Hematopoietic multipotent progenitor cell (in vitro differentiated cells): ENCODE data around the gene GABARAP. TPM values are rescaled to one million over a fixed set of nuclear protein-coding genes. Genes with fewer than 3 reads are reported as not detected.
"Not testable (repeated sequence)": the region's sequence is repeated elsewhere in the genome, so short reads cannot be mapped to it uniquely, and the experiment has no call there.

Experiments
- DNase-seq, 3 donors: peaks; one replicate each; pipeline ENCODE4 v3.0.0-alpha.2; 2011 to 2015; ENCODE audit warnings: low read depth in 2 of 3, low spot score in 2 of 3
- total RNA-seq: library from RNA; depleted of rRNA; stranded (reverse); fragments of >200 nt; gene quantifications from one replicate; pipeline ENCODE4 v1.2.3, GENCODE V29; 2012

The GABARAP gene
- total RNA-seq, 1 donor = 121 TPM

DNA sequence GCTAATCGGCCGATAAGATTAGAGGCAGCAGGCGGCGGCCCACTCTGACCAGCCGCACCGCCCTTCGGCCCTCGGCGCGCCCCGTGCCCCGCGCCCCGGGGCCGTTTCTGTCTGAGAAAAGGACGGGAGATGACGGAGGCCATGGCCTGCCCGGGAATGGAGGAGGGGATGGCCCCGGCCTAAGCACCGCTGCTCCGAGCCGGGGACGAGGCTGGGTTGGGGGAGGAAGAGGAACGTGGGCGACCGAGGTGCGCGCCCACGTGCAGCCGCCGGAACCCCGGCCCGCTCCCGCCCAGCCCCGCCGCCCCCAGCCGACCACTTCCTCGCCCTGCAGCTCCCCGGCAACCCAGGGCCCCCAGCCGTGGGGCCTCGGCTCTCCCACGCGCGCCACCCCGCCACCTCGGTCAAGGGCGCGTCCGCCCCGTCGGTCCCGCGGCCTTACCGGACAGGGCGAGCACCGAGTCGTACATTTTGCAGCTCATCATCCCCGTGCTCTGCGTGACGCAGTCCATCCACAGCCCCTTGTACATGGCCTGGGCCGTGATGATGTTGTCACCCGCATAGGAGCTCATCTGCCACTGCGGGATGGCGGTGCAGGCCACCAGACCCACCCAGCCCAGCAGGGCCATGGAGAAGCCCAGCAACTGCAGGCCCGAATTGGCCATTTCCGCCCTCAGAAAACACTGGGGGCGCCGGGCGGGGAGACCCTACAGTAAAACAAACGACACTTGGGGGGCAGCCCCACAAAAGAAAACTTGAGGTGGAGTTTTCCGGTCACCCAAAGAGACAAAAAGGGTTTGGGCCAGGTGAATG lies 19.3 kb upstream of the GABARAP start:
- DNase-seq = peak in 2 of 3 donors; percentile 29 to 33

DNA sequence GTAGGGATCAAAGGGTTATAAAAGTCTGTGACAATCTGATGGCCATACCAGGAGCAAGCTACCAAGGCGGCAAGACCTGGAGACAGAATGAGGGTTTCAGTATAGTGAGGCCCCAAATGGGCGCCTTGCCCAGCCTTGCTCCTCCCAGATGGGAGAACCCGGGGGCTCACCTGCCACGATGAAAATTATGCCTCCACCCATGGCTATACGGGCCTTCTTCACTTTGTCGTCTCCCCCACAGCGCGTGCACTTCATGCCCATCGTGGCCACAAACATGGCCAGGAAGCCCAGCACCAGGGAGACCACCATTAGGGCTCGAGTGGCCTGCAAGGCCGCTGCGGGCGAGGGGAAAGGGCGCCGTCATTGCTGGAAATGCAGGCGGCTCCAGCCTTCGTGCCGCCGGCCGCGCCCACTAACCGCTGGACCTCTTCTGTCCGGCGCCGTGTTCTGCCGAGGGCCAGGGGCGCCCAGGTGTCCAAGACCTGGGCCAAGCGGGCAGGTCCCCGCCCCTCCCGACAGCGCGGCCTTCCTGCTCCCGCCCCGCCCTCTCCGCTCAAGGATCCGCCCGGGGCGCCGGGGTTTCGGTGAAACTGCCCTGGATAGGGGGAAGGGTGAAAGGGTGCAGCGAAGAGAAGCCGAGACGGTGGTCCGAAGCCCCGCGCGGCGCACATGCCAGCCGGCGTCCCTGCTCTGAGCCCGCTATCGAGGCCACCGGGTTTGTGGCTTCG lies 18.6 kb upstream of the GABARAP start:
- peak in 2 of 3 donors; percentile 18 to 39 for DNase-seq

DNA sequence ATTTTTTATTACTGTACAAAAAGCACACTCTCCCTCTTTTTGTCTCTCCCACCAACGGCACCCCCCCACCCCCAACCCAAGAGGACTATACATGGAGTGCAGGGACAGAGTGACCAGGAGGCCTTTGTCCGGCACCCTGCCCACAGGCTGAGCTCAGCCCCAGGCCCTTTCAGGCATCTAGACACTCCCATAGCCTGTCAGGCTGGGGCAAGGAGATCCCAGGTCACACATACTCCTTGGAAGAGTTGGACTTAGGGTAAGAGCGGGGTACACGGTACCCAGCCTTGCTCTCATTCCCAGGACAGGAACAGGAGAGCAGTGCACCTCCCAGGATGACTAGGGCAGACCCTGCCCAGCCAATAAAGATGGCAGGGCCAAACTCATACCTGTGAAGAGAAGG lies 17.9 kb upstream of the GABARAP start:
- no peak for DNase-seq

DNA sequence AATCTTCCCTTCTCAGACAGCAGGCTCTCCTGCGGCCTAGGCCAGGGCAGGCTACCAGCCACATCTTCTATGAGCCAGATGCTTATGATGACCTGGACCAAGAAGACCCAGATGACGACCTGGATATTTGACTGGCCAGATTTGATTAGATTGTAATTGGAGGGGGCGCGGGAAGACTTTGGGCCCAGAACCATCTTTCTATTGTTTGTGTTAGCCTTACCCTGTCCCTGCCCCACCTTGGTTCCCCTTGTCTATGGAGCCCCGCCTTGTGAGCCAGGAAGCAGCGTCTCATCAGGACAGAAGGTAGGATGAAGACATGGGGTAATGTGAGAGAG lies 17.3 kb upstream of the GABARAP start:
- DNase-seq = no peak

DNA sequence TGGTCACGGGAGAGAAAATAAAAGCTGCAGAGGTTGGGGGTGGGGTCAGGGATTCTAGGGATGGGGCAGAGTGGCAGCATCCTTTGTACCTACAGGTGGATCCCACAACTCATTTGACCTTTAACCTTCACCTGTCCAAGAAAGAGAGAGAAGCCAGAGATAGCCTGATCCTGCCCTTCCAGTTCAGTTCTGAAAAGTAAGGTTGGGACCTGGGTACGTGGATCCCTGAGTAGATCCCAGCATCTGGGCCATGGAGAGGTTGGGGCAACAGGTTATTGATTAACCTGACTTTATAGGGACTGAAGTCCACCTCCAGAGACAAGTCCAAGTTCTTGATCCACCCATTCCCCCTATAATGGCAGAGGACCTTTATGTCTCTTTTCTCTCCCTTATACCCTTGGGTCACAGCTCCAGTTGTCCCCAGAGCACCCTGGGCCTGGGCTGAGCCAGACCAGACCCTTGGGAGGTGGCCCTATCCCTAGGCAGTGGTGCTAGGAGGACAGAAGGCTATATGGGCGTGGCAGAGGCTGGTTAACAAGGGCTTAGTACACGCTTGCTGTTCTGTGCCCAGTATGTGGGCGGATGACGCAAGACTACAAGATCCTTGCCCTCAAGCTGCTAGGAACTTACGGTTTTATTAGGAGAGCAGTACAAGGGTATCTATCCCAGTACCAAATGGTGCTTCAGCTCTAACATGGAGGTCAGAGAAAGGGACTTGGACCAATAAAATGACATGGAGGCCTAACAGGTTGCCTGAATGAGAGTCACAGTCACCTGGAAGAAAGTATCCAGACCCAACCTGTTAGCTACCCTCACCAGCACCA lies 16.7 kb upstream of the GABARAP start:
- no peak for DNase-seq

DNA sequence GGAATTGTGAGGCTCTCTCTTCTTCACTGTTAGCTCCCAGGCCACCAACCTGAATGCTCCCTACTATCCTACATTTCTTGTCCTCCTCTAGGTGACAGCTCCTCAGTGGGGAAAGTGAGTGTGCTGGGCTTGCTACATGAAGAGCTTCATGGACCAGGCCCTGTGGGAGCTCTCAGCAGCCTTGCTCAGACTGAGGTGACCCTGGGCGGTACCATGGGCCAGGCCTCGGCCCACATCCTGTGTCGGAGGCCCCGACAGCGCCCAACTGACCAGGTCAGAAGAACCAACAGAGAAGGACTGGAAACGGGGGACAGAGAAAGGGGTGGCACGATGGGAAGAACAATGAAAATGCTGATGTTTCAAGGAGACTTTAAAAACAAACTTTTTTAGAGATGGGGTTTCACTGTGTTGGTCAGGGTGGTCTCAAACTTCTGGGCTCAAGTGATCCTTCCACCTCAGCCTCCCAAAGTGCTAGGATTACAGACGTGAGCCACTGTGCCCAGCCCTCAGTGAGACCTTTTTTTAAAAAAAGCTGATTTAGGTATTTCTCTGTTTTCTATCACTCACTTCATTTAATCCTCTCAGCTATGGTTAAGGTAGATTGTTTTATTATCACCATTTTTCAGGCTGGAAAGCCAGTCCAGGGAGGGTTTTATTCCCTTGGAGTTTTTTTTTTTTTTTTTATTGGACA lies 14.7 kb upstream of the GABARAP start:
- no peak for DNase-seq

DNA sequence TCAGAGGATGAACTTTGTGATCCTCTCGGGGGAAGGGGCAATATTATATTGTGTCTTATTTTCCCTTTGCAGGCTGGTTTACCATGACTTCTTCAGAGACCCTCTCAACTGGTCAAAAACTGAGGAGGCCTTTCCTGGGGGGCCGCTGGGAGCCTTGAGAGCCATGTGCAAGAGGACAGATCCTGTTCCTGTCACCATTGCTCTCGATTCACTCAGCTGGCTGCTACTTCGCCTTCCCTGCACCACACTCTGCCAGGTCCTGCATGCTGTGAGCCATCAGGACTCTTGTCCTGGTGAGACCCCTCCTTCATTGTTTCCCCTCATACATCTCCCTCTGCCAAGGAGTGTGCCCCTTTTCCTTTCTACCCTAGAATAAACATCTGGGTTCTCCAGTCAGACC lies 12.3 kb upstream of the GABARAP start:
- DNase-seq = no peak

DNA sequence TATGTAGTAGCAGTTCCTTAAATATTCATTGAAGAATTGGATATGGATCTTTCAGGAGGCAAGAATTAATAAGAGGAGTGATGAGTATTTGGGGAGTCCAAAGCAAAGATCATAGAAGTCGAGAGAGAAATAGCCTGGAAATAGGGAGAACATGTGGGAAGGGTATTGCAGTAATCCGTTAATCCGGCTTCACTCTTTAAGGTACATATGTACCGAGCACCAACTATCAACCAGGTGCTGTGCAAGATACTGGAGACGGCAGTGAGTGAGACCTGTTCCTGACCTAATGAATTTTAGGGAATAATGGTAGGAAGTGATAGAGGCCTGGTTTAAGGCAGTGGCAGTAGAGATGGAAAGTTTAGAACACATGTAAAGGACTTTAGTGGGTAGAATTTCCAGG lies 10.8 kb upstream of the GABARAP start:
- DNase-seq = no peak

DNA sequence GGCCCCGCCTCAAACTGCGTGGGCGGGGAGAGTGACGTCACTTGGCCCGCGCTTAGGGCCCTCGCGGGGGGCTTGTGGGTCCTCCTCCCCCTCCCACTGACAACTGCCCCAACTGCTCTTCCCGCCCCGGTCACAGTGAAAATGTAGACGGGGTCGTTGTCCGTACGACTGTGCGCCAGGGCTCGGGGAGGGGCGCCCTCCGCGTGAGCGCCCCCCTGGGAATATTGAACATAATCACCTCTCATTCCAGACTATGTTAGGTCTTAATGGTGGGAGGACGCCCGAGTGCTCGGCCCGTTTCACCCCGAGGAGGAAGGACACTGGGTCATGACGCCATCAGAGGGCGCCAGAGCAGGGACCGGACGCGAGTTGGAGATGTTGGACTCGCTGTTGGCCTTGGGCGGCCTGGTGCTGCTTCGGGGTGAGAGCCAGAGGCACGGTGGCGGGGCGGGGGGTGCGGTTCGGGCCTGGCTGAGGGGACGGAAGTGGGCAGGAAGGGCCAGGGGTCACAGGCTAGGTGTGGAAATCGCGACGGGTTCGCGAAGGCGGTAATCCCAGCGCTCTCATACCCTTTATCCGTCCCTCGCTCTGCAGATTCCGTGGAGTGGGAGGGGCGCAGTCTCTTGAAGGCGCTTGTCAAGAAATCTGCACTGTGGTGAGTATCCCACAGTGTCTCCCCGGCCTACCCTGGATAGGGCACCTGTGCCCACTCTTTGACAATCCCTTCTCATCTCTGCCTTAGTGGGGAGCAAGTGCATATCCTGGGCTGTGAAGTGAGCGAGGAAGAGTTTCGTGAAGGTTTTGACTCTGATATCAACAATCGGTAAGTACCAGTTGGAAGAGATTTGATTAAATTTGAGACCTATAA lies 10.2 kb upstream of the GABARAP start, which contains the start of gene ELP5:
ELP5 (plus strand) TSS at position 40 of the 868 bp plus-strand sequence; CDS start at position 376, 336 bp downstream.
- DNase-seq = peak in 2 of 3 donors; percentile 96 to 99

DNA sequence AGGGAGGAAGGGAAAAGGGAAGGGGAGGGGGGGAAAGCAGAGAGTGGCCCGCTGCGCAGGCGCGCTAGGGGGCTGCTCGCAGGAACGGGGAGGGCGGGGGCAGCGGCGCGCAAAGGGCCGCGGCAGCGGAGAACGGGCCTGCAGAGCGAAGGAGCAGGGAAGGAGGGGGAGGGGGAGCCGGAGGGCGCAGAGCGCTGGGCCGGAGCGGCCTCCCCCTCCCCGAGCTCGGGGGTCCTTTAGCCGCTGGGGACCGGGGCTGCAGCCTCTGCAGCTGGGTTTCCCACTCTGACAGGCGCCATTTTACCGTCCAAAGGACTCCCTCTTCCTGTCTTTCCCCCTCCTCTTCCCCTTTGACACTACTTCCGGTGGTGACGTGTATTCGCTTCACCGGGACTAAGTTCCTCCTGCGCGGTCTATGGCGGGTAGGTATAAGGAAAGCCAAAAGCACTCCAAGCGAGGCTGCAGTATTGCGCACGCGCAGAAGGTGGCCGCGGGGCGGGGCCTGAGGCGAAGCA lies 9.5 kb upstream of the GABARAP start, which contains the start of gene CTDNEP1:
CTDNEP1 (minus strand) TSS at position 74 of the 515 bp plus-strand sequence. CDS start 438 bp downstream, outside the sequence.
- DNase-seq = peak in 2 of 3 donors; percentile 99 to 100

DNA sequence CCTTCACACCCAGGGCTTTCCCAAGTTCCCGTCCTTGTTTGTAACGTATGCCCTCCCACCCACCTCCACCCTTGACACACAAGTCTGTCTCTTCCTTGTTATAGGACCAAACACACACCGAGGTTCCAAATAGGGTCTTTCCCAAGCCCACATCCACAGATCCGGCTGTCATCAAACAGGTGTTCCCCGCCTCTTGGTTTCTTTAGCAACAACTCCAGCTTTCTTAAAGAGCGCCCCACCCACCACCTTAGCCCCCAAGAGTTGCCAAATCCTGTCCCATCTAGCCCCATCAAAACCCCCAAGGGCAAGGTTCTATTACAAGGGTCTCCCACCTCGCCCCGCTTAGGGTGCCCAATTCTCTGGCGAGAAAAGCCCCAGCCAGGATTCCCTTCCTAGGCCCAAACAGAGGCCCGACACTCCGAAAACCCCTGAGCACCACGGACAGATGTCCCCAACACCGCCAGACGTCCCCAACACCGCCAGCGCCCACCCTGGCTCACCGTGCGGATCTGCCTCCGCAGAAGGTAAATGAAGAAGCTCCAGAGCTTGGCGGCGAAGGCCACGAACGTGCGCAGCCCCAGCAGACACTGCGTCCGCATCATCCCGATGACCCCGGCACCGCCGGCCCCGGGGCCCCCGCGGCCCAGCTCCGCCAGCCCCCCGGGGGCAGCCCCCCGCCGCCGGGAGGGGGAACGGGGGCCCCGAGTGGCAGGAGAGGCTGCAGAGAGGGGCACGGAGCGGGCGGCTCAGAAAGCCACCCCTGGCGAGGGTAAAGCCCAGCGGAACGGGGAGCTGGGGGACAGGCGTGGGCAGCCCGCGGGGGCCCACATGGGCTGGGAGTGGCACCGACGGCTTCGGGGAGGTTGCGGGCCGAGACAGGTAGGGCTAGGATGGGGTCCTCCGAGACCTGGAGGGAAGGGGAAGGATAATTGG lies 8.7 kb upstream of the GABARAP start:
- DNase-seq = peak in 2 of 3 donors; percentile 54 to 57

DNA sequence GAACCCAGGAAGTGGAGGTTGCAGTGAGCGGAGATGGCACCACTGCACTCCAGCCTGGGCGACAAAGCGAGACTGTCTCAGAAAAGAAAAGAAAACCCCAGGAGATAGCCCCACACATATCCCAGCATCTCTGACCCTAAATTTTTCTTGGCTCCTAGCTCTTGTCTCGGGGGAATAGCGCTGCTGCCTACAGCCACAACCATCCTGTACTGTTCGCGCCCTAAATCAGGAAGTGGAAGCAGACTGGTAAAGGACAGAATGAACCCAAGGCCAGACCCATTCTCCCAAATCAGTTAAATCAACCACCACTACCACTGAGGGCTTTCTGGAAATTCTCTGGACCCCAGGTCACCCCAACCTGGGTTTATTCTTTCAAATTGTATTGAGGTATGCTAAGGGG lies 7.6 kb upstream of the GABARAP start:
- no peak for DNase-seq

DNA sequence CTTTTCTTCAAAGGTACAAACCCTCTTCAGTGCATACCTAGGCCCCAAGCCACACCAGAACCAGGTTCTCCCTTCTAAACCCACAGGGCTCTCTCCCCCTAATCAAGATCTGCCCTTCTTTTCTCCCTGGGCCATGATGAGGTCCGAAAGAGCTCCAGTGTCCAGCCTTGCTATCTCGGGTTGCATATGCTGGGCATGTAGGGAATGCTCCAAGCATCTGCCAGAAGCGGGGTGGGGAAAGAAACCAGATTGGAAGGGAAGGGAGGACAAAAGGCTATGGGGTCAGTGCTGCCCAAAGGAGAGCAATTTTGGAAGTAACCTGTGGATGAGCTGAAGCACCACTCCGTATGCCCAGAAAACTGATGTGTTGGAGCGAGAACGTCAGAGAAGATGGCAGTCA lies 7.0 kb upstream of the GABARAP start:
- no peak for DNase-seq

DNA sequence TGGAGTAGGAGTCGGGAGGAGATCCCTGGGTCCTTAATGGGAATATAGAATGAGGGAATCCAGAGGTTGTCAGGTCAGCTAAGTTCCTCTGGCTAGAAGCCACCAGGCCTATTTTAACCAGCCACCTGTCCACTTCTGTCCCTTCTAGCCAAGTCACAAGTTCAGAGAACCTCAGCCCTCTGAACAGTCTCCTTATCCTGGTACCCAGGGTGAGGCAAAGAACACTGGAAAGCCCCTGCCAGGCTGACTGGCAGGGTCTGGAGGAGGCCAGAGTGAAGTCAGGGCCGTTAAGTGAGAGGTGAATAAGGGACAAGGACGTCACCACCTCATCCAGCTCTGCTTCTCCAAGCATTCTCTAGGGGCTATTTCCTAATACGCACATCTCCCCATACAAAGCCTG lies 6.5 kb upstream of the GABARAP start:
- no peak for DNase-seq

DNA sequence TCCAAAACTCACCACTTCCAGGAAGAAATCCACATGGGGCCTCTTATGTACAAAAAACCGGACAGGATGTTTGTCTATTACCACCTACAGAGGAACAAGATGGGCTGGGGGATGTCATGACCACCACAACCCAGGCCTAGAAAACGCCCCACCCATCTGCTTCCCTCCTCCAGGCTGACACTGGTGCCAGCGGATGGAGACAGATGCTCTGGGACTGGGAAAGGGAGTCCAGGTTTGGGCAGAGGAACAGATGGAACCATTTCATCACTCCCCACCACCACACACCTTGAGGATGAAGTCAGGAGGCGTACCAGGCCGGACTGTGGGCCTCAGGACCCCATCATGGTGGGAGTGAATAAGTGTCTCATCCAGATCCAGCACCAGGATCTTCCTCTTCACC lies 4.5 kb upstream of the GABARAP start:
- no peak for DNase-seq

DNA sequence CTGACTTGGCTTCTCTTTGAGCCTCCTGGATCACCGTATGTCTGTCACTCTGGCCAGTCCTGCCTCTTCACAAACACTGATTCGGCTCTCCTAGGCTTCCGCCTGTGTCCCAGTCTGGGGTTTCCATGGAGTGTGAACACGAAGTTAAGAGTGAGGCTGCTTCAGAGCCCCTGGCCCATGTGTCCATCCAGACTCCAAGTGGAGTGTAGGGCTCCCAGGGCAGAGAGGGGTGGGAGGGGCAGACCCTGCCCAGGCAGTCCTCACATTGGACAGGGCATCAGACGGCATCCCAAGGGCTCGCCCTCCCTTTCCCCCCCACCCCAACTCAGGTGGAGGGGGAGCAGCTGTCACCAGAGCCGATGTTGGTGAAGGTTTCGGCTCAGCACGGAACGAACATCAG lies 1.6 kb upstream of the GABARAP start:
- not testable (repeated sequence) for DNase-seq

DNA sequence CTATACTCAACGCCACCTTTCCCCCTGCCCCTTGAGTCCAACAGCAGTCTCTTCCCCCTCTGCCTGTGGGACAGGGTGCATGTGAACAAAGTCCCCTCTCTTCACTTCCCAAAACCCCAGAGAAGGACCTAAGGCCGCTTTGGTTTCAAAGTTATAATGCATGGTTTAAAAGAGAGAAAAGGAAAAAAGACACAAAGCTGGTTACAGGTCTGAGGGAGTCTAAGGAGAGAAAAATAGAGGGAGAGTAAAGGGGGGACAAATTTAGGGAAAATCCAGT lies 1.1 kb upstream of the GABARAP start:
- no peak for DNase-seq

DNA sequence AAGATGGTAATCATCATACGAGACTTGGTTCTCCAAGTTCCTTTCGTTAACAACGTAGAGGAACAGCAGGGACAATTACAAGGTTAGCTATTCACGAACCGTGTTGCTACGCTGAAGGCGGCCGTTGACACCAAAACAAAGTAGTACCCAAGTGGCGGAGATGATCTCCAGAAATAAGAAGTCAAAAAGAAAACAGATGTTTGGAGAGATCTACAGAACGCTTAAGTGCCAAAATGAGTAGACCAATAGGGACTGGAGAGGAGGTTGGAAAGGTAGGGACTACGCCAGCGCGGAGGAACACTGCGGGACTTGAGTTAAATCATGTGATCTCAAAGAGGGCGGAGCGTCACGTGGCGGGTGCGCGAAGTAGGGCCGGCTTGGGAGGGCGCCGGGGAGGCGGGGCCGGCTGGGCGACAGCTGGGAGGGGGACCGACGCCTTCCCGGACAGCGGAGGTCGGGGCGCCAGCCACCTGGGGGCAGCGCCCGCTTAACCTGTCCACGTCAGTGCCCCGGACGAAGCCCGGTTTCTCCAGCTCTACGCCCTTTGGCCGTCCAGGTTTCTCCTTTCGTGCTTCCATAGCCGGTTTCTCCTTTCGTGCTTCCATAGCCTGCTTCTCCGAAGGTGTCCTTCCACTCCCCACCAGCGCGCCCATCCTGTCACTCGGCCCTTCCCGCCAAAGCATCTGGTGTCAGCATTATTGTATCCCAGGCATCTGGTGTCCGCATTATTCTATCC lies 636 bp upstream of the GABARAP start:
- DNase-seq = peak; percentile 95 to 97 (median 96)
